ENCODE data around the gene SMC1B. TPM values are rescaled to one million over a fixed set of nuclear protein-coding genes. Genes with fewer than 3 reads are reported as not detected.
"Not testable (repeated sequence)": the region's sequence is repeated elsewhere in the genome, so short reads cannot be mapped to it uniquely, and the experiment has no call there.

Gene SMC1B
- total and polyA plus RNA-seq, 2 experiments from 2014 or later = 0.10 TPM; not detected in 1

DNA sequence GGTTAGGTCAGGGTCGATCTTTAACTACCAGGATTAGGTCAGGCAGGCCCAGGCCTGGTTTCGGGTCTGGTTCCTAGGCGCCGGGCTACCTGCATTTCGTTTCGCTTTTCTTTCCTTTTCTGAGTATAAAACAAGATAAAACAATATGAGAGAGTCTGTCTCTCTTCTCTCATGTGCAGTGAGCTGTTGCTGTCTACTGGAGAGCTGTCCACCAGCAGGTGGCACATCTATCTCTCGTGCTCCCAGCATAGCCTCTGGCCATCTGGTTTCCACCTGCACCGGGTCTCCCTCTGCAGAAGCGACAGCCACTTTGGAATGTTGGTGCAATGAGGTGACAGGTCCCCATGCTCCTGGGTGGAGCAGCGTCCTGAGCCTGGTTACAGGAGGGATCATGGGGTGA lies 27.7 kb upstream of the SMC1B start:
- no peaks in the 10 kb centered on the region for H3K79me2 ChIP-seq (replicated peaks; ENCODE audit: insufficient read depth)
- H3K27ac ChIP-seq (ENCODE audit: low read depth) = no peak overlapping the region
- no peak overlapping the region for H3K4me2 ChIP-seq
- no peaks in the 10 kb centered on the region for H3K9me2 ChIP-seq (ENCODE audit: insufficient read depth)
- H3F3A ChIP-seq (replicated peaks; ENCODE audit: low read depth) = no peaks in the 10 kb centered on the region
- H3K4me1 ChIP-seq (ENCODE audit: insufficient read depth) = peaks cover 4% of the 10 kb centered on the region; the same call in 1 of the 2 replicates
- ATAC-seq (peak; percentile 92), DNase-seq (ENCODE audit: low spot score) (peak; percentile 77)
- Mint-ChIP-seq H3K27ac (no peak overlapping the region), H3K27me3 (ENCODE audit: insufficient read depth, low read depth, poor library complexity) (peaks cover 11% of the 10 kb centered on the region), H3K4me1 (peaks cover 11% of the 10 kb centered on the region; the same call in 2 of the 3 replicates), H3K36me3 (ENCODE audit: low read depth) (peaks cover 5% of the 10 kb centered on the region; the same call in 2 of the 3 replicates), H3K4me3 (no peak overlapping the region), H3K9me3 (peaks cover 7% of the 10 kb centered on the region; the same call in 2 of the 3 replicates)
- H3K27me3 ChIP-seq (ENCODE audit: insufficient read depth) = no peaks in the 10 kb centered on the region
- no peaks in the 10 kb centered on the region for H4K20me1 ChIP-seq (replicated peaks; ENCODE audit: insufficient read depth)
- H3K4me3 ChIP-seq = no peak overlapping the region
- H2AFZ ChIP-seq = no peak overlapping the region
- H3K36me3 ChIP-seq (ENCODE audit: insufficient read depth) = no peaks in the 10 kb centered on the region
- no peak for TF ChIP-seq ZNF114 (CRISPR knock-in tag; IDR thresholded peaks at IDR 0.05)
- TF ChIP-seq, protein P1, sequence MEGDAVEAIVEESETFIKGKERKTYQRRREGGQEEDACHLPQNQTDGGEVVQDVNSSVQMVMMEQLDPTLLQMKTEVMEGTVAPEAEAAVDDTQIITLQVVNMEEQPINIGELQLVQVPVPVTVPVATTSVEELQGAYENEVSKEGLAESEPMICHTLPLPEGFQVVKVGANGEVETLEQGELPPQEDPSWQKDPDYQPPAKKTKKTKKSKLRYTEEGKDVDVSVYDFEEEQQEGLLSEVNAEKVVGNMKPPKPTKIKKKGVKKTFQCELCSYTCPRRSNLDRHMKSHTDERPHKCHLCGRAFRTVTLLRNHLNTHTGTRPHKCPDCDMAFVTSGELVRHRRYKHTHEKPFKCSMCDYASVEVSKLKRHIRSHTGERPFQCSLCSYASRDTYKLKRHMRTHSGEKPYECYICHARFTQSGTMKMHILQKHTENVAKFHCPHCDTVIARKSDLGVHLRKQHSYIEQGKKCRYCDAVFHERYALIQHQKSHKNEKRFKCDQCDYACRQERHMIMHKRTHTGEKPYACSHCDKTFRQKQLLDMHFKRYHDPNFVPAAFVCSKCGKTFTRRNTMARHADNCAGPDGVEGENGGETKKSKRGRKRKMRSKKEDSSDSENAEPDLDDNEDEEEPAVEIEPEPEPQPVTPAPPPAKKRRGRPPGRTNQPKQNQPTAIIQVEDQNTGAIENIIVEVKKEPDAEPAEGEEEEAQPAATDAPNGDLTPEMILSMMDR (conservative IDR thresholded peaks at IDR 0.05; ENCODE audit: low read depth in 2 of 2) = peak; percentile 61 to 80

DNA sequence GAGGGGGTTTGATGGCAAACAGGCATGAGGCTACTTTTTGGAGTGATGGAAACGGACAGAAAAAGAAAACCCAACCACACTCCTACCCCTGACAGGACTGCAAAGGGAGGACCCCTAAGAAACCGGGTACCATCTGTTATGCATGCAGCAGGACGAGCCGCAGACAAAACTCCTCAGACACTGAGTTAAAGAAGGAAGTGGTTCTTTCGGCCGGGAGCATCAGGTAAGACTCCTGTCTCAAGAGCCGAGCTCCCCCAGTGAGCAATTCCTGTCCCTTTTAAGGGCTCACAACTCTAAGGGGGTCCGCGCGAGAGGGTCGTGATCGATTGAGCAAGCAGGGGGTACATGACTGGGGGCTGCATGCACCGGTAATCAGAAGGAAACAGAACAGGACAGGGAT lies 27.3 kb upstream of the SMC1B start:
- H3K4me2 ChIP-seq; H2AFZ ChIP-seq; H3F3A ChIP-seq (replicated peaks; ENCODE audit: low read depth); H3K36me3 ChIP-seq (ENCODE audit: insufficient read depth); DNase-seq (ENCODE audit: low spot score); H4K20me1 ChIP-seq (replicated peaks; ENCODE audit: insufficient read depth); H3K27ac Mint-ChIP-seq; H3K36me3 Mint-ChIP-seq (ENCODE audit: low read depth); H3K27ac ChIP-seq (ENCODE audit: low read depth); H3K9me2 ChIP-seq (ENCODE audit: insufficient read depth); H3K4me3 Mint-ChIP-seq; H3K9me3 Mint-ChIP-seq; H3K4me3 ChIP-seq; H3K27me3 ChIP-seq (ENCODE audit: insufficient read depth); H3K4me1 ChIP-seq (ENCODE audit: insufficient read depth); H3K79me2 ChIP-seq (replicated peaks; ENCODE audit: insufficient read depth); ATAC-seq: not testable (repeated sequence)
- Mint-ChIP-seq H3K27me3 (ENCODE audit: insufficient read depth, low read depth, poor library complexity) (peaks cover 14% of the 10 kb centered on the region), H3K4me1 (peaks cover 11% of the 10 kb centered on the region; the same call in 2 of the 3 replicates)

DNA sequence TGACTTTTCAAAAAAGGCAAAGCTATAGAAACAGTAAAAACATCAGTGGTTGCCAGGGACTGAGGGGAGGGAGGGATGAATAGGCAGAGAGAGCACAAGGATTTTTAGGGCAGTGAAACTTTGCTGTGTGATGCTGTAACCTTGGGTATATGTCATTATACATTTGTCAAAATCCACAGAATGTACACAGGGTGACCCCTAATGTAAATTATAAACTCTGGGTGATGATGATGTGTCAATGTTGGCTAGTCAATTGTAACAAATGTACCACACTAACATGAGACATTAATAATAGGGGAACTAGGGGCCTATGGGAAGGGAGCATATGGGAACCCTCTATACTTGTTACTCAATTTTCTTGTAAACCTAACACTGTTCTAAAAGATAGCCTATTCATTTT lies 24.9 kb upstream of the SMC1B start:
- no peak overlapping the region for H3K4me3 ChIP-seq
- H3K4me1 ChIP-seq (ENCODE audit: insufficient read depth) = peaks cover 4% of the 10 kb centered on the region; the same call in 1 of the 2 replicates
- H2AFZ ChIP-seq = no peak overlapping the region
- peaks cover 4% of the 10 kb centered on the region; the same call in 1 of the 2 replicates for H3F3A ChIP-seq (replicated peaks; ENCODE audit: low read depth)
- DNase-seq (ENCODE audit: low spot score) (no peak), ATAC-seq (no peak)
- TF ChIP-seq STAT1 (IDR thresholded peaks at IDR 0.05; ENCODE audit: unreplicated experiment) (no peak), CREB1 (CRISPR knock-in tag; IDR thresholded peaks at IDR 0.05; ENCODE audit: low read depth) (no peak), NANOG (IDR thresholded peaks at IDR 0.05; ENCODE audit: borderline replicate concordance) (no peak), EZH2phosphoT487 (IDR thresholded peaks at IDR 0.05; ENCODE audit: unreplicated experiment) (no peak), ZNF114 (CRISPR knock-in tag; IDR thresholded peaks at IDR 0.05) (no peak), EZH2 (IDR thresholded peaks at IDR 0.05; ENCODE audit: low read depth, unreplicated experiment) (no peak)
- TF ChIP-seq, protein P1 (conservative IDR thresholded peaks at IDR 0.05; ENCODE audit: low read depth in 2 of 2) = no peak
- TF ChIP-seq, protein P2, sequence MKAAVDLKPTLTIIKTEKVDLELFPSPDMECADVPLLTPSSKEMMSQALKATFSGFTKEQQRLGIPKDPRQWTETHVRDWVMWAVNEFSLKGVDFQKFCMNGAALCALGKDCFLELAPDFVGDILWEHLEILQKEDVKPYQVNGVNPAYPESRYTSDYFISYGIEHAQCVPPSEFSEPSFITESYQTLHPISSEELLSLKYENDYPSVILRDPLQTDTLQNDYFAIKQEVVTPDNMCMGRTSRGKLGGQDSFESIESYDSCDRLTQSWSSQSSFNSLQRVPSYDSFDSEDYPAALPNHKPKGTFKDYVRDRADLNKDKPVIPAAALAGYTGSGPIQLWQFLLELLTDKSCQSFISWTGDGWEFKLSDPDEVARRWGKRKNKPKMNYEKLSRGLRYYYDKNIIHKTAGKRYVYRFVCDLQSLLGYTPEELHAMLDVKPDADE (IDR thresholded peaks at IDR 0.05) = no peak
- TF ChIP-seq, protein P3, sequence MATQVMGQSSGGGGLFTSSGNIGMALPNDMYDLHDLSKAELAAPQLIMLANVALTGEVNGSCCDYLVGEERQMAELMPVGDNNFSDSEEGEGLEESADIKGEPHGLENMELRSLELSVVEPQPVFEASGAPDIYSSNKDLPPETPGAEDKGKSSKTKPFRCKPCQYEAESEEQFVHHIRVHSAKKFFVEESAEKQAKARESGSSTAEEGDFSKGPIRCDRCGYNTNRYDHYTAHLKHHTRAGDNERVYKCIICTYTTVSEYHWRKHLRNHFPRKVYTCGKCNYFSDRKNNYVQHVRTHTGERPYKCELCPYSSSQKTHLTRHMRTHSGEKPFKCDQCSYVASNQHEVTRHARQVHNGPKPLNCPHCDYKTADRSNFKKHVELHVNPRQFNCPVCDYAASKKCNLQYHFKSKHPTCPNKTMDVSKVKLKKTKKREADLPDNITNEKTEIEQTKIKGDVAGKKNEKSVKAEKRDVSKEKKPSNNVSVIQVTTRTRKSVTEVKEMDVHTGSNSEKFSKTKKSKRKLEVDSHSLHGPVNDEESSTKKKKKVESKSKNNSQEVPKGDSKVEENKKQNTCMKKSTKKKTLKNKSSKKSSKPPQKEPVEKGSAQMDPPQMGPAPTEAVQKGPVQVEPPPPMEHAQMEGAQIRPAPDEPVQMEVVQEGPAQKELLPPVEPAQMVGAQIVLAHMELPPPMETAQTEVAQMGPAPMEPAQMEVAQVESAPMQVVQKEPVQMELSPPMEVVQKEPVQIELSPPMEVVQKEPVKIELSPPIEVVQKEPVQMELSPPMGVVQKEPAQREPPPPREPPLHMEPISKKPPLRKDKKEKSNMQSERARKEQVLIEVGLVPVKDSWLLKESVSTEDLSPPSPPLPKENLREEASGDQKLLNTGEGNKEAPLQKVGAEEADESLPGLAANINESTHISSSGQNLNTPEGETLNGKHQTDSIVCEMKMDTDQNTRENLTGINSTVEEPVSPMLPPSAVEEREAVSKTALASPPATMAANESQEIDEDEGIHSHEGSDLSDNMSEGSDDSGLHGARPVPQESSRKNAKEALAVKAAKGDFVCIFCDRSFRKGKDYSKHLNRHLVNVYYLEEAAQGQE (IDR thresholded peaks at IDR 0.05; ENCODE audit: unreplicated experiment) = no peak
- H3K27me3 ChIP-seq (ENCODE audit: insufficient read depth) = no peaks in the 10 kb centered on the region
- Mint-ChIP-seq H3K9me3 (peaks cover 11% of the 10 kb centered on the region; the same call in 2 of the 3 replicates), H3K27ac (no peak overlapping the region), H3K4me1 (peaks cover 15% of the 10 kb centered on the region), H3K36me3 (ENCODE audit: low read depth) (peaks cover 8% of the 10 kb centered on the region; the same call in 2 of the 3 replicates), H3K4me3 (no peak overlapping the region), H3K27me3 (ENCODE audit: insufficient read depth, low read depth, poor library complexity) (peaks cover 27% of the 10 kb centered on the region)
- H4K20me1 ChIP-seq (replicated peaks; ENCODE audit: insufficient read depth) = no peaks in the 10 kb centered on the region
- H3K9me2 ChIP-seq (ENCODE audit: insufficient read depth) = no peaks in the 10 kb centered on the region
- H3K27ac ChIP-seq (ENCODE audit: low read depth) = no peak overlapping the region
- H3K36me3 ChIP-seq (ENCODE audit: insufficient read depth) = no peaks in the 10 kb centered on the region
- no peaks in the 10 kb centered on the region for H3K79me2 ChIP-seq (replicated peaks; ENCODE audit: insufficient read depth)
- H3K4me2 ChIP-seq = no peak overlapping the region
